GM18507 (cell line): ENCODE results near the gene ATF5.
"Not testable (repeated sequence)": the region's sequence is repeated elsewhere in the genome, so short reads cannot be mapped to it uniquely, and the experiment has no call there.

Experiments used
- DNase-seq: peaks from one replicate; pipeline ENCODE4 v3.0.0; 2011; ENCODE audit warnings: low read depth; ENCODE audit not compliant: insufficient read length; ENCODE audit errors: extremely low spot score
- FAIRE-seq: peaks from 2 replicates; lab custom pipeline; 2011; peaks lifted over from hg19 to GRCh38; lab: Jason Lieb, UNC

ATF5 gene

DNA sequence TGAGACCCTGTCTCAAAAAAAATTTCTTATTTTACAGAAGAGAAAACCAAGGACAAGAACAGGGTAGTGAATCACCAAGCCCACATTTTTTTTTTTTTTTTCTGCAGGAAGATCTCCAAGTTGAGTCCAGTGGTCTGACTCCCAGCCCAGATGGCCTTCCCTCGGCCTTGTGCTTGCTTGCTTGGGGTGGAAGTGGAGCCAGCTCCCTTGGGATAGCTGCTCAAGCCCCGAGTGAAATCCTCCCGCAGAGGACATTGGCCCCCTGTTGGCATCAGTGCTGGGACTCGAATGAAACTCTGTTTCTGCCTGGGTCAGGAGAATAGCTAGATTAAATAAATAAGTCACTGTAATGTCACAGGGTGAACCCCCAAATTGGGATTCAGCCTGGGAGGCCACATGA is 9.7 kb downstream of the ATF5 start:
- DNase-seq (no peak), FAIRE-seq (no peak)

GRCh38 chr19:49939721-49940481 is 10.9 kb downstream of the ATF5 start:
- FAIRE-seq: no peak
- no peak for DNase-seq

DNA sequence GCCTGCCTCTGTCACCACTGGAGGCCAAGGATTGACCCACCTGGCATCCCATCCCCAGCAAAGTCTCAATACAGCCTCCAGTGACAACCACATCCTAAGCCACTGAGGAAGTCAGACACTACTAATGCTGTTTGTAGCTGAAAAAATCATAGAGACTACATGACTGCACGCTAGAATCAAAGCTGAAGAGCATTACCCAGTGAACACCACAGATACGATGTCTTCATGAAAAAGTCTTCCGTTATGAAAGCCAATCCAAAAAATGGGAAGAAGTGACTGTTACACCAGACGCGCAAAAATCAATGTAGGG is 11.4 kb downstream of the ATF5 start:
- DNase-seq (no peak), FAIRE-seq (no peak)

DNA sequence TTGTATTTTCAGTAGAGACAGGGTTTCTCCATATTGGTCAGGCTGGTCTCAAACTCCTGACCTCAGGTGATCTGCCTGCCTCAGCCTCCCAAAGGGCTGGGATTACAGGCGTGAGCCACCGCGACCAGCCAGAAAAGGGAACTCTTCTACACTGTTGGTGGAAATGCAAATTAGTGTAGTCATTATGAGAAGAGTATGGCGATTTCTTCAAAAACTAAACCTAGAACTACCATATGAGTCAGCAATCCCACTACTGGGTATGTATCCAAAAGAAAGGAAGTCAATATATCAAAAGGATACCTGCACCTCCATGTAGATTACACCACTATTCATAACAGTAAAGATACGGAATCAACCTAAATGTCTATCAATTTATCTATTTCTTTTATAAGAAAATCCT is 15.6 kb downstream of the ATF5 start:
- peak; percentile 54 for FAIRE-seq

GRCh38 chr19:49946415-49946814 is 17.4 kb downstream of the ATF5 start:
- DNase-seq (no peak), FAIRE-seq (no peak)

More for the DNA sequence above, 15.6 kb downstream of the ATF5 start:
- DNase-seq: not testable (repeated sequence)

DNA sequence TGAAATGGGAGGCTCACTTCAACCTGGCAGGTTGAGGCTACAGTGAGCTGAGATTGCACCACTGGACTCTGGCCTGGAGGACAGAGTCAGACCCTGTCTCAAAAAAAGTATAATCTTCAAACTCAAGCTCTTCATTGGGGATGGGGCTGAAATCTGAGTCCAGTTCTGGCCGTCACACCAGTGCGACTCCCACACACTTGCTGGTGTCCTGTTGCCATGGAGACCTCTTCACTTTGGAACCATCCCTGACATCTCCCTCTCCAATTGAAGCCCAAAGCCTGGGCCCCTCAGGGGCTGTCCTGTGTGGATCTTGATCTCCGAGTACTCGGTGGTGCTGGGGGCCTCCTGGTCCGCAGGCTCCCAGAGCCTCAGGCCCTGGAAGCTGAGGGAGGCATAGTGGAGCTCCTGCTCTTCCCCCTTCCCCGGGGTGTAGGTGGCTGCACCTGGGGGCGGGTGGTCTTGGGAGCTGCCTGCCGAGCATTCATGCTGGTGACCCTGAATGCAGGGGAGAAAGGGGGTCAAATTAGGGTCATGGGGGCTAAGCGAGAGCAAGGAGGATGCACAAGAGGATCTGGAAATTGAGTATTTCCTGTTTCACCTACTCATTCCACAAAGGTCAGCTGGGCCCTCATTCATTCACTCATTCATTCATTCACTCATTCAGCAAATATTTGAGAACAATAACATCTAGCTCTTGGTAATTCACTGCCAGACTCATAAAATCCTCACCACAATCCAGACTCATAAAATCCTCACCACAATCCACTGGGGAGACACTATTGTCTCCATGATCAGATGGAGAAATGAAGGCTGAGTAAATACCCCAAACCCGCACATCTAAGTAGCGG is 21.0 kb downstream of the ATF5 start:
- DNase-seq: no peak
- FAIRE-seq: no peak

- FAIRE-seq: no peak
Observed at GRCh38 chr19:49950590-49950948, 21.6 kb downstream of the ATF5 start.

GRCh38 chr19:49950956-49951526 is 22.0 kb downstream of the ATF5 start:
- FAIRE-seq: no peak

More at GRCh38 chr19:49950590-49950948, 21.6 kb downstream of the ATF5 start:
- DNase-seq: no peak

DNA sequence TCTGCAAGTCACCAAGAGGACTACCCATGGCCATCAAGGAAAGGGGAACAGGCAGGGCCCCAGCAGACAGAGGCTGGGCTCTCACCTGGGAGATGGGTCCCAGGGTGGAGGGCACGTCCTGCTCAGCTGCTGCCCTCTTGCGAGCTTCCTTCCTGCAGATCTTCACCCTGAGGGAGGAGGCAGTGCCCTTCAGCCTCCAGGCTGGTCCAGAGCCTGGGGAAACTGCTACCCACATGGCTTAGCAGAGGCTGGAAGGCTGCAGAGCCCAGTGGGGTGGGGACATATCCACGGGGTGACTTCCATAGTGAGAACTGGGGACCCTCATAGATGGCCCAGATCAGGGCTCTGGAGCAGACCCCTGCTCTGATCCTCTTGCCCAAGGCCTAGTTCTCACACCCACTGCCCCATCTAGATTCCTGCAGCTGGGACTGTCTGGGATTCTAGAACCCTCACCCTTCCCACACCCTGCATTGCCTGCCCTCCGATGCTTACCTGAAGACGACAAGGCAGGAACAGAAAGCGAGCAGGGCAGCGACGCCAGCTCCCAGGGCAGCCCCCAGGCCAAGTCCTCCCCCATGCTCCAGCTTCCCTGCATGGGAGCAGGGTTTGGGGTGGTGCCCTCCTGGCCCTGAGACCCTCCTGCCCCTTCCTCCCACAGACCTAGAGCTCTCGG is 22.9 kb downstream of the ATF5 start:
- no peak for FAIRE-seq

More at GRCh38 chr19:49950956-49951526, 22.0 kb downstream of the ATF5 start:
- DNase-seq: no peak

DNA sequence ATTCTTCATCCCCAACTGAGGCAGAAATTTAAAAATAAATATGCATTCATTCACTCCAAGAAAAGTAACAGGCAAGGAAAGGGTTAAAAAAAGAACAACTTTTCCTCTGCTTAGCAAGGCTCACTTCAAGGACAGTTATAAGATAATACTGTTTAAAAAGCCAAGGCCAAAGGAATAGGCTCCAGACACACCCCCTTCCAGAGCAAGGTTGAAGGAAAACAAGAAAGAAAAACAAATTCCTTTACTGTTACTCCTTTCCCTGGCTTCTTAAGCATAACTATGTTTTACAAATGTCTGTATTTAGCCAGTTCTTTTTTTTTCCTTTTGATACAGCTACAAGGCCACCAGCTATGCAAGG is 23.5 kb downstream of the ATF5 start:
- DNase-seq (no peak), FAIRE-seq (no peak)

More for the DNA sequence above, 22.9 kb downstream of the ATF5 start:
- DNase-seq: no peak

- FAIRE-seq: no peak
- DNase-seq: no peak
Observed at GRCh38 chr19:49952906-49953305, 23.9 kb downstream of the ATF5 start.

DNA sequence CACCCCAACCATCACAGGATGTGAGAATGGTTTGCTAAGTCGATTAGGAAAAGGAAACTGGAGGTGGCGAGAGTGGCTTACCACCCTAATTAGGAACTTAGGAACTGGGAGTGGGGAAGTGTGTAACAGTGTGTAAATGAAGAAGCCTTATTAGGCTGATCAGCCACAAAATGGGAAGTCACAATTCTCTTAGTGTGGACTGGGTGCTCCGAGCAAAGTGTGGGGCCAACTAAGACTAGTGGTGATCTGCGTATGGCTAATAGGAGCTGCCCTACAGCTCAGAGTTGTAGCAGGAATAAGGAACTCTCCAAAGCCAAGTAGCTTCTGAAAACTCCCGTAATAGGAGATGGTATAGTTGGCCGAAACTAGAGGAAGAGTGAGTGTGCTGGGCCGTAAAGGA is 24.4 kb downstream of the ATF5 start:
- DNase-seq (no peak), FAIRE-seq (no peak)

GRCh38 chr19:49954092-49954829 is 25.3 kb downstream of the ATF5 start:
- no peak for FAIRE-seq
- DNase-seq: no peak

GRCh38 chr19:49954933-49955332 is 25.9 kb downstream of the ATF5 start:
- no peak for FAIRE-seq
- DNase-seq: no peak

DNA sequence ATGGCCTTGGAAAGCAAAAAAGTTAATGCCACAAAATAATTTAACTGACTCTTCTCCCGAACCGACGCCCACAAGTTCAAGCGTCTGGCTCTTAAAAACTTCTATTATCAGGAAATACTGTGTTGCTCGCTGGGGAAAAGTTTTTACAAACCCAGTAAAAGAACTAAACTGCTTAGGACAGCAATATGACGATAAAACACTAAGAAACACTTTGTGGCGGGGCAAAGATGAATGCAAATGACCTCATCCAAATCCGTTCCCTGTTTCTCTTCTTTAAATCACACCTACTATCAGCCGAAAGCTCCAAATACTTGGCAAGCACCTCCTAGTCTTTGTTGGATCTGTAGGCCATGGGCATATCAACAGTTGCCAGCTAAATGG is 27.1 kb downstream of the ATF5 start:
- FAIRE-seq: no peak
- no peak for DNase-seq

DNA sequence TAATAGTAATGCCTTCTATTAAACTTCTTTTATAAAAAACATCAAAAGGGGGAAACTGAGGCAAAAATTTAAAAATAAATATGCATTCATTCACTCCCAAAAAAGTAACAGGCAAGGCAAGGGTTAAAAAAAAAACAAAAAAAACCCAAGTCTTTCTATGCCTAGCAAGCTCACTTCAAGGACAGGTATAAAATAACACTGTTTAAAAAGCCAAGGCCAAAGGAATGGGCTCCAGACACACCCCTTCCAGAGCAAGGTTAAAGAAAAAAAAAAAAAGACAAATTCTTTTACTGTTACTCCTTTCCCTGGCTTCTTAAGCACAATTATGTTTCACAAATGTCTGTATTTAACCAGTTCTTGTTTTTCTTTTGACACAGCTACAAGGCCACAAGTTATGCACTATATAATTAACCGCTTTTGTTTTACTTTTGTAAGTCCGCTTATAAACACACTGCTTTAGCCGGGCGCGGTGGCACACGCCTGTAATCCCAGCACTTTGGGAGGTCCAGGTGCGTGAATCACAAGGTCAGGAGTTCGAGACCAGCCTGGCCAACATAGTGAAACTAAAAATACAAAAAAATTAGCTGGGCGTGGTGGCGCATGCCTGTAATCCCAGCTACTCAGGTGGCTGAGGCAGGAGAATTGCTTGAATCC is 28.4 kb downstream of the ATF5 start:
- DNase-seq (no peak), FAIRE-seq (no peak)

GRCh38 chr19:49958144-49958543 is 29.1 kb downstream of the ATF5 start:
- not testable (repeated sequence) for DNase-seq, FAIRE-seq

DNA sequence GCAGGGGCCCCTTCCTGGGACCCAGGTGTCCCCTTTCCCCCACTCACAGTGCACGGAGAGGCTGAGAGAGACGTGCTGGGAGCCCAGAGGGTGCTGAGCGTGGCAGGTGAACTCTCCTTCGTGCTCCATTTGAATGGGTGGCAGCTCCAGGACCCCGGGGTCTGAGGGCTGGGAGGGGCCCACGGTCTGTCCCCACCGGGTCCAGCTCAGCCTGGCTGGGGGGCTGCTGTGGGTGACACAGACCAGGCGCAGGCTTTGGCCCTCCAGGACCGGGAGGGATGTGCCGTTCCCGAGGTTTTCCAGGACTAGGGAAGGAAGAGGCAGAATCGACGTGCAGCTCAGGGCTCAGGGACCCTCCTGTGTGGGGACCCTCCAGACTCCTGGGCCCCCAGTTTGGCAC is 29.6 kb downstream of the ATF5 start:
- not testable (repeated sequence) for FAIRE-seq, DNase-seq

DNA sequence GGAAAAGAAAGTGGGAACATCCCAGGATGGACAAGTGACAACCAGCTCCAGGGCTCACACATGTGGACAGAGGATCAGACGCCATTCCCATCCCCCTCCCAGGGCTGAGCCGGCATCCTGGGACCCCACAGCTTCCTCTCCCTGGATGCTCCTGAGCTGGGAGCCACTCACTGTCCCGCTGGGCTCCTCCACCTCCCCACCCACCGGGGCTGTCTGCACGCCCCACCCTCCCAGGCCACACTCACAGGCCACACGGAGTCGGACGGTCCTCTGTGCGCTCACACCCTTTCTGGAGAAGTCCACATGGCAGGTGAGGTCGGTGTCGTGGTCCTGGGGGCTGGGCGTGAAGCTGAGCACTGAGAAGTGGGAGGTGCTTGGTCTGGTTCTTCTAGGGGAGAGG is 30.9 kb downstream of the ATF5 start:
- not testable (repeated sequence) for DNase-seq, FAIRE-seq
